Immature natural killer cell (primary cell): Measurements from ENCODE around the gene TMEM213. TPM values are rescaled to one million over a fixed set of nuclear protein-coding genes. Genes with fewer than 3 reads are reported as not detected.

Experiments
- DNase-seq, 3 donors: peaks; one replicate each; pipeline ENCODE4 v3.0.0; 2022; ENCODE audit warnings: mixed read lengths in 1 of 3
- H3K27ac Mint-ChIP-seq, 6 donors: one replicate each; pipeline ENCODE4 v1.8.0; 2020; ENCODE audit warnings: mixed read lengths in 6 of 6, mild to moderate bottlenecking in 5 of 6, inconsistent platforms in 4 of 6, moderate library complexity in 3 of 6
- H3K27me3 Mint-ChIP-seq, 3 donors: one replicate each; pipeline ENCODE4 v1.8.0; 2020 to 2021; ENCODE audit warnings: low read depth in 3 of 3, mild to moderate bottlenecking in 3 of 3, mixed read lengths in 3 of 3, moderate library complexity in 3 of 3, inconsistent platforms in 1 of 3
- H3K36me3 Mint-ChIP-seq, 3 donors: one replicate each; pipeline ENCODE4 v1.8.0; 2020; ENCODE audit warnings: mixed read lengths in 3 of 3, inconsistent platforms in 2 of 3, mild to moderate bottlenecking in 2 of 3
- H3K4me1 Mint-ChIP-seq, 2 donors: one replicate each; pipeline ENCODE4 v1.8.0; 2020; ENCODE audit warnings: inconsistent platforms in 2 of 2, mild to moderate bottlenecking in 2 of 2, mixed read lengths in 2 of 2, moderate library complexity in 1 of 2
- H3K4me3 Mint-ChIP-seq, 5 donors: one replicate each; pipeline ENCODE4 v1.8.0; 2020; ENCODE audit warnings: mild to moderate bottlenecking in 5 of 5, mixed read lengths in 5 of 5, inconsistent platforms in 3 of 5, moderate library complexity in 3 of 5
- H3K9me3 Mint-ChIP-seq, 6 donors: one replicate each; pipeline ENCODE4 v1.8.0; 2020; ENCODE audit warnings: mild to moderate bottlenecking in 6 of 6, mixed read lengths in 6 of 6, inconsistent platforms in 4 of 6, moderate library complexity in 3 of 6
- polyA plus RNA-seq, 3 donors: library from polyadenylated mRNA; unstranded; fragments of 300-500 nt; fragmentation: Illumina TruSeq; gene quantifications; one replicate each; pipeline ENCODE4 v1.2.3, GENCODE V29; 2021

TMEM213 gene
- under 1 TPM in 2 of 3 donors, not detected in 1; 0.16 to 0.74 TPM for polyA plus RNA-seq

- Mint-ChIP-seq H3K36me3 (no peaks in the 10 kb centered on the region), H3K4me3 (peak within 1 kb of the TSS in 4 of 5 donors; percentile 7 to 54 (median 44)), H3K27ac (peak within 1 kb of the TSS in 3 of 6 donors; percentile 28 to 36 (median 29)), H3K4me1 (peaks cover 4 to 14% of the 10 kb centered on the region in 2 donors), H3K27me3 (peaks cover 4 to 8% (median 5%) of the 10 kb centered on the region in 3 donors), H3K9me3 (no peaks in the 10 kb centered on the region)
- DNase-seq: peak in 2 of 3 donors; percentile 3 to 6
These were observed at the start of gene TMEM213, which contains the start of gene ATP6V0A4 for GRCh38 chr7:138797715-138798320. TSS of gene TMEM213 (plus strand) at chr7:138797994. CDS start at chr7:138798105, 111 bp downstream. TSS of gene ATP6V0A4 (minus strand) at chr7:138798196. CDS start at chr7:138771247, 26,949 bp downstream.

GRCh38 chr7:138748666-138749065, 49.1 kb upstream of the TMEM213 start:
- peaks cover 3 to 6% (median 4%) of the 10 kb centered on the region in 3 donors for H3K27me3 Mint-ChIP-seq
- H3K36me3 Mint-ChIP-seq: no peaks in the 10 kb centered on the region
- no peaks in the 10 kb centered on the region for H3K9me3 Mint-ChIP-seq
- peaks cover 37 to 46% of the 10 kb centered on the region in 2 donors for H3K4me1 Mint-ChIP-seq
- H3K27ac Mint-ChIP-seq: peak overlapping the region in 5 of 6 donors; percentile 14 to 88 (median 66)
- peak overlapping the region in 3 of 5 donors; percentile 1 to 21 (median 6) for H3K4me3 Mint-ChIP-seq
- DNase-seq: peak in 2 of 3 donors; percentile 7 to 20

- no peaks in the 10 kb centered on the region for H3K9me3 Mint-ChIP-seq
- peaks cover 3 to 6% (median 6%) of the 10 kb centered on the region in 3 donors for H3K27me3 Mint-ChIP-seq
- peak overlapping the region in 1 of 5 donors; percentile 5 for H3K4me3 Mint-ChIP-seq
- peaks cover 40 to 49% of the 10 kb centered on the region in 2 donors for H3K4me1 Mint-ChIP-seq
- H3K27ac Mint-ChIP-seq: peak overlapping the region in 5 of 6 donors; percentile 16 to 88 (median 66)
- no peaks in the 10 kb centered on the region for H3K36me3 Mint-ChIP-seq
- no peak for DNase-seq
These were observed 47.8 kb upstream of the TMEM213 start for GRCh38 chr7:138749960-138750359.

GRCh38 chr7:138750473-138750872, 47.3 kb upstream of the TMEM213 start:
- no peaks in the 10 kb centered on the region for H3K36me3 Mint-ChIP-seq

GRCh38 chr7:138750901-138751464, 46.8 kb upstream of the TMEM213 start:
- peaks cover 3 to 6% (median 6%) of the 10 kb centered on the region in 3 donors for H3K27me3 Mint-ChIP-seq
- no peaks in the 10 kb centered on the region for H3K36me3 Mint-ChIP-seq
- peak overlapping the region in 1 of 5 donors; percentile 54 for H3K4me3 Mint-ChIP-seq
- peaks cover 40 to 49% of the 10 kb centered on the region in 2 donors for H3K4me1 Mint-ChIP-seq
- H3K27ac Mint-ChIP-seq: peak overlapping the region in 5 of 6 donors; percentile 6 to 96 (median 88)
- DNase-seq: no peak
- H3K9me3 Mint-ChIP-seq: no peaks in the 10 kb centered on the region

More at GRCh38 chr7:138750473-138750872, 47.3 kb upstream of the TMEM213 start:
- DNase-seq: no peak
- H3K27ac Mint-ChIP-seq: peak overlapping the region in 5 of 6 donors; percentile 16 to 93 (median 82)
- no peak overlapping the region for H3K4me3 Mint-ChIP-seq
- no peaks in the 10 kb centered on the region for H3K9me3 Mint-ChIP-seq
- peaks cover 40 to 49% of the 10 kb centered on the region in 2 donors for H3K4me1 Mint-ChIP-seq
- H3K27me3 Mint-ChIP-seq: peaks cover 3 to 6% (median 6%) of the 10 kb centered on the region in 3 donors

- Mint-ChIP-seq H3K4me1 (peaks cover 40 to 49% of the 10 kb centered on the region in 2 donors), H3K27ac (peak overlapping the region; percentile 84 to 96 (median 90)), H3K36me3 (no peaks in the 10 kb centered on the region), H3K9me3 (no peaks in the 10 kb centered on the region), H3K4me3 (peak overlapping the region; percentile 41 to 52 (median 50)), H3K27me3 (peaks cover 3 to 6% (median 6%) of the 10 kb centered on the region in 3 donors)
- DNase-seq: peak; percentile 87 to 92 (median 90)
These were observed 45.2 kb upstream of the TMEM213 start for GRCh38 chr7:138752518-138753149.

- Mint-ChIP-seq H3K36me3 (no peaks in the 10 kb centered on the region), H3K9me3 (no peaks in the 10 kb centered on the region), H3K4me1 (peaks cover 38 to 49% of the 10 kb centered on the region in 2 donors), H3K27ac (peak overlapping the region; percentile 84 to 96 (median 90)), H3K27me3 (peaks cover 3 to 6% (median 6%) of the 10 kb centered on the region in 3 donors), H3K4me3 (peak overlapping the region in 4 of 5 donors; percentile 41 to 51 (median 48))
- DNase-seq: no peak
These were observed 44.7 kb upstream of the TMEM213 start for GRCh38 chr7:138753150-138753518.

GRCh38 chr7:138753610-138754009, 44.2 kb upstream of the TMEM213 start:
- Mint-ChIP-seq H3K27ac (peak overlapping the region; percentile 84 to 96 (median 90)), H3K9me3 (no peaks in the 10 kb centered on the region), H3K4me1 (peaks cover 37 to 47% of the 10 kb centered on the region in 2 donors), H3K27me3 (peaks cover 3 to 6% (median 6%) of the 10 kb centered on the region in 3 donors), H3K4me3 (peak overlapping the region in 1 of 5 donors; percentile 1), H3K36me3 (no peaks in the 10 kb centered on the region)
- no peak for DNase-seq

- DNase-seq: no peak
- Mint-ChIP-seq H3K36me3 (no peaks in the 10 kb centered on the region), H3K4me1 (peaks cover 32% of the 10 kb centered on the region in 2 donors), H3K9me3 (no peaks in the 10 kb centered on the region), H3K4me3 (no peak overlapping the region), H3K27ac (peak overlapping the region in 3 of 6 donors; percentile 16 to 70 (median 65)), H3K27me3 (peaks cover 0 to 11% (median 4%) of the 10 kb centered on the region in 3 donors)
These were observed 42.5 kb upstream of the TMEM213 start for GRCh38 chr7:138755331-138755747.

- Mint-ChIP-seq H3K4me3 (no peak overlapping the region), H3K36me3 (no peaks in the 10 kb centered on the region), H3K27me3 (peaks cover 0 to 8% (median 4%) of the 10 kb centered on the region in 3 donors), H3K4me1 (peaks cover 25 to 30% of the 10 kb centered on the region in 2 donors), H3K27ac (peak overlapping the region in 4 of 6 donors; percentile 20 to 70 (median 44)), H3K9me3 (no peaks in the 10 kb centered on the region)
- DNase-seq: no peak
These were observed 41.8 kb upstream of the TMEM213 start for GRCh38 chr7:138755842-138756590.

GRCh38 chr7:138756591-138757242, 41.1 kb upstream of the TMEM213 start:
- Mint-ChIP-seq H3K4me1 (peaks cover 22 to 23% of the 10 kb centered on the region in 2 donors), H3K9me3 (no peaks in the 10 kb centered on the region), H3K4me3 (no peak overlapping the region), H3K27ac (peak overlapping the region in 3 of 6 donors; percentile 20 to 70 (median 65)), H3K27me3 (peaks cover 0 to 7% (median 4%) of the 10 kb centered on the region in 3 donors), H3K36me3 (no peaks in the 10 kb centered on the region)
- DNase-seq: no peak

- Mint-ChIP-seq H3K9me3 (no peaks in the 10 kb centered on the region), H3K36me3 (no peaks in the 10 kb centered on the region), H3K4me1 (no peaks in the 10 kb centered on the region), H3K27ac (no peak overlapping the region), H3K27me3 (peaks cover 1 to 7% (median 6%) of the 10 kb centered on the region in 3 donors), H3K4me3 (no peak overlapping the region)
- DNase-seq: no peak
These were observed 29.6 kb upstream of the TMEM213 start for GRCh38 chr7:138768241-138768640.
